Measurements from ENCODE around the gene ADORA1.

Gene ADORA1

DNA sequence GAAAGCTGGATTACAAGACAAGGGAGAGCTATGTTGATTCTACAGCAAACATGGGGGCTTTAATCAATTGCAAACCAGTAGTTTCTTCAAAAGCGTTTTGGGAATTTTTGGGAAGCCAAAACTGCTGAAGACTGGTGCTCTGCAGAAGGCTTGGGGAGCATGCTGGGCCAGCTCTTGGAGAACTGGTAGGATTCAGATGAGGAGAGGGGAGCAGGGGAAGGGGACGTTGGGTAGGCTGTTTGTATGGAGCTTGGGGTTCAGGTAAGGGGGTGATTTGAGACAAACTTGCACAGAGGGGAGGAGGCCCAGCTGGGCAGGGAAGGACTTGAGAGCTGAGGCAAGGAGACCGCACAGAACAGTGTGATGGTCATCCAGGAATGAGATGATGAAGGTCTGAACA lies 39.1 kb upstream of the ADORA1 start:
- TF ChIP-seq, protein P1, sequence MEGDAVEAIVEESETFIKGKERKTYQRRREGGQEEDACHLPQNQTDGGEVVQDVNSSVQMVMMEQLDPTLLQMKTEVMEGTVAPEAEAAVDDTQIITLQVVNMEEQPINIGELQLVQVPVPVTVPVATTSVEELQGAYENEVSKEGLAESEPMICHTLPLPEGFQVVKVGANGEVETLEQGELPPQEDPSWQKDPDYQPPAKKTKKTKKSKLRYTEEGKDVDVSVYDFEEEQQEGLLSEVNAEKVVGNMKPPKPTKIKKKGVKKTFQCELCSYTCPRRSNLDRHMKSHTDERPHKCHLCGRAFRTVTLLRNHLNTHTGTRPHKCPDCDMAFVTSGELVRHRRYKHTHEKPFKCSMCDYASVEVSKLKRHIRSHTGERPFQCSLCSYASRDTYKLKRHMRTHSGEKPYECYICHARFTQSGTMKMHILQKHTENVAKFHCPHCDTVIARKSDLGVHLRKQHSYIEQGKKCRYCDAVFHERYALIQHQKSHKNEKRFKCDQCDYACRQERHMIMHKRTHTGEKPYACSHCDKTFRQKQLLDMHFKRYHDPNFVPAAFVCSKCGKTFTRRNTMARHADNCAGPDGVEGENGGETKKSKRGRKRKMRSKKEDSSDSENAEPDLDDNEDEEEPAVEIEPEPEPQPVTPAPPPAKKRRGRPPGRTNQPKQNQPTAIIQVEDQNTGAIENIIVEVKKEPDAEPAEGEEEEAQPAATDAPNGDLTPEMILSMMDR (IDR thresholded peaks at IDR 0.05; ENCODE audit: control insufficient read depth, insufficient read depth, low read depth, low read length, missing control alignments) = no peak
- no peak overlapping the region for H3K4me3 ChIP-seq (ENCODE audit: control insufficient read depth, low read depth, low read length)
- DNase-seq (ENCODE audit: low read depth) = no peak

DNA sequence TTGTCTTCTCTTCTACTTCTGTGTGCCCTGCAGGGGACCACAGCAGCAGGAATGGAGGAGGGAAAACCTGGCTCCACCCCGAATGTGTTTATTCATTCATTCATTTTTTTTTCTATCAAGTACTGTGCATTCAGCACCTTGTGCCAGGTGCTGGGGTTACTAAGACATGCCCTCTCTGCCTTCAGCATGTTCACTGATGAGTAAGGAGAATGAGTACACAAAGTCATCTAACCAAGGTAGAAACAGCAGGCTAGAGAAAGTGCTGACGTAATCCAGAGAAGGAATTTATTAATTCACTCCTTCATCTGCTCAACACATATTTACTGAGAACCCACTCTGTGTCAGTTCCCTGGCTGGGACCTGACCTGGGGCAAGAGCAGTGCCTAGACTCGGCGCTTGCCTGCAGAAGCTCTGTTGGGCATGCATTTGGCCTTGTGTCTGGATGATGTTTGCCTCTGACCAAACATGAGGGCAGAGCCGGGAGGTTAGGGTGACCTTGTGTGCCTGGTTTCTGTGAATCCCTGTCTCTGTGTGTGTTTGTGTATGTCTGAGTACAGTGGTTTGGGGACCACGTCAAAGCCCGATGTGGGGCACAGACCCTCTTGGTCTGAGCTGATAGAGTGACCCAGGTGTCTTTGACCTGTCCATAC lies 38.4 kb upstream of the ADORA1 start:
- DNase-seq (ENCODE audit: low read depth) = no peak
- TF ChIP-seq, protein P1 (IDR thresholded peaks at IDR 0.05; ENCODE audit: control insufficient read depth, insufficient read depth, low read depth, low read length, missing control alignments) = no peak

DNA sequence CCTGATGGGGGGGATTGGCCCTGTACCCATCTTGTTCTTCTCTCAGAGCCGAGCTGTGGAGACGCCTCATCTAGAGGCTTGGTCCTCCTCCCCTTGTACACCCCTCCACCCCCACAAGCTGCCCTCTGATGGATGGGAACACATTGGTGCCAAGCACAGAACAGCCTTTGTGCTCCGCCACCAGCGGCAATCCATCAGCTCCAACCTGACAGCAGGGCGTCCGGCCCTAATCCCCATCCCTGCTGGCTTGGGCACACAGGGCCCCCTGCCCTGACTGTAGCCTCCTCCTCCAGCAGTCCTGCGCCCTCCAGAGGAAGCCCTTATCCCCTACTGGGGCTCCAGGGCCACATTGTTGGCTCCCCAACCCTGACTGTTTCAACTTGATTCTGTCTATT lies 37.9 kb upstream of the ADORA1 start:
- TF ChIP-seq, protein P1 (IDR thresholded peaks at IDR 0.05; ENCODE audit: control insufficient read depth, insufficient read depth, low read depth, low read length, missing control alignments) = no peak
- H3K4me3 ChIP-seq (ENCODE audit: control insufficient read depth, low read depth, low read length) = no peak overlapping the region
- DNase-seq (ENCODE audit: low read depth) = no peak

More for the DNA sequence above, 38.4 kb upstream of the ADORA1 start:
- no peak overlapping the region for H3K4me3 ChIP-seq (ENCODE audit: control insufficient read depth, low read depth, low read length)

DNA sequence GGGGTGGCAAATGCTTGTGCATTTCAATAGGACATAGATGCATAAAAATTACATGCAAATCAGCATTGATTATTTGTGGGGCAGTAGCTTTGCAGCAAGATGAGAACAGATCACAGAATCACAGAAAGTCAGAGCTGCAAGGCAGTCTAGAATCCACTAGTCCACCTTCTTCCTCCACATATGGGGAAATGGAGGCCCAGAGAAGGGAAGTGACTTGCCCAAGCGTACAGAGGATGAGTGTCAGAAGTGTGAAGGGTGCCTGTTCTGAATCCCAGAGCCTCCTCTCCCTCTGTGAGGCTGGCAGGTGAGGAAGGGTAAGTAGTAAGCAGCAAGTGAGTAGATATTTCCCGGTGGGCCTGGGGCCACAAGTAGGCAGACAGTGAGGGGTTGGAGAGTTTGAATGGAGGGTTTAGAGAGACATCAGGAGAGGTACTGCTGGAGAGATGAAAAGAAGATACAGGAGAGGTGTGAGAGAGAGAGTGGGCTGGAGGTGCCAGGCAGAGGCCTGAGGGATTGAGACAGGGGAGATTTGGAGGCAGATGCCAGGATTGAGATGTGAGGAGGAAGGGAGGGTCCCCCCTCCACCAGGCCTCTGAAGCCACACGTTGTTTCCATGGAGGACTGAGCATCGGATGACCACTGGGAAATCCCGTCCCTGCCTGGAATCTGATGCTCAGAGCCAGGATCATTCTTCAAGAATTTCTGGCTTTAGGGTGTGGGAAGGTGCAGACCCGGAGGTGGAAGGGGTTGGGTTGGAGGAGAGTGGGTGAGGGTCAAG lies 36.9 kb upstream of the ADORA1 start:
- DNase-seq (ENCODE audit: low read depth) = no peak
- TF ChIP-seq, protein P1 (IDR thresholded peaks at IDR 0.05; ENCODE audit: control insufficient read depth, insufficient read depth, low read depth, low read length, missing control alignments) = no peak
- no peak overlapping the region for H3K4me3 ChIP-seq (ENCODE audit: control insufficient read depth, low read depth, low read length)

DNA sequence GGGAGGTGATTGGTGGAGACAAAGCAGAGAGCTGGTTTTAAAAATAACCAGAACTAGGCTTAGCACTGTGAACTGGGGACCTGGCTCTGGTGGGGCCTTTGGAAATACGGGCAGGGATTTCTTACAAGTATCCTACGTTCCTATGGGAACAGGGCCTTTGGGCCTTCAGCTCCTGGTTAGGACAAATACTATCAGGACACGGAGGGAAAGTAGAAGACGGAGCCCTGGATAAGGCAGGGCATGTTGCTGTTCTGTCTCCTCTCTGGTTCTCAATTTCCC lies 36.4 kb upstream of the ADORA1 start:
- TF ChIP-seq, protein P1 (IDR thresholded peaks at IDR 0.05; ENCODE audit: control insufficient read depth, insufficient read depth, low read depth, low read length, missing control alignments) = no peak
- H3K4me3 ChIP-seq (ENCODE audit: control insufficient read depth, low read depth, low read length) = no peak overlapping the region
- no peak for DNase-seq (ENCODE audit: low read depth)

DNA sequence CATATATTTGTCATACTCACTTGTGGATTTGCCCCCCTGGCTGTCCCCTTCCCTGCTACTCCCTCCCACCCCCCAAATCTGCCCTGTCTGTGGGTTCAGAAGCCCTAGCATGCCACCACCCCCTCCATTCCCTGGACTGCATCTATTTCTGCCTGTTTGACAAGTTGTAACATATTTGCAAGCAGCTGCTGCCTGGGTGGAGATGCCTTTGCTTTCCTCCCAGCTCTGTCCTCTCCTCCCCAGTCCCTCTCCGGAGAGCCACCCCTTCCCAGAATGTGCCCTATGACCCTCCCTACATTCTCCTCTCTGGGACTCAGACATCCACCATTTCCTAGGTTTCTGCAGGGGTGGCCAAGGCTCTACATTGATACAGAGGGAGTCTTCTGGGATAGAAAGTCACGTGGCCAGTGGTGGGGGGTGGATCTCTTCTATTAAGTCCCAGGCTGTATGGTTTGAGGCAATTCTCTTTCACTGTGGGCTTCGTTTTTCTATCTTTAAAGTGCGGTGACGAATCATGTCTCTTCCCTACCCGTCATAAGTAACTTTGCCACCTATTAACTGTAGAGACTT lies 35.7 kb upstream of the ADORA1 start:
- no peak for DNase-seq (ENCODE audit: low read depth)
- H3K4me3 ChIP-seq (ENCODE audit: control insufficient read depth, low read depth, low read length) = no peak overlapping the region
- TF ChIP-seq, protein P1 (IDR thresholded peaks at IDR 0.05; ENCODE audit: control insufficient read depth, insufficient read depth, low read depth, low read length, missing control alignments) = no peak
